Midbrain (tissue), 1 donor: ENCODE data around the gene WDR93.

Experiments used
- DNase-seq: peaks from one replicate; lab custom pipeline; 2025; lab: John Stamatoyannopoulos, UW

WDR93 gene

DNA sequence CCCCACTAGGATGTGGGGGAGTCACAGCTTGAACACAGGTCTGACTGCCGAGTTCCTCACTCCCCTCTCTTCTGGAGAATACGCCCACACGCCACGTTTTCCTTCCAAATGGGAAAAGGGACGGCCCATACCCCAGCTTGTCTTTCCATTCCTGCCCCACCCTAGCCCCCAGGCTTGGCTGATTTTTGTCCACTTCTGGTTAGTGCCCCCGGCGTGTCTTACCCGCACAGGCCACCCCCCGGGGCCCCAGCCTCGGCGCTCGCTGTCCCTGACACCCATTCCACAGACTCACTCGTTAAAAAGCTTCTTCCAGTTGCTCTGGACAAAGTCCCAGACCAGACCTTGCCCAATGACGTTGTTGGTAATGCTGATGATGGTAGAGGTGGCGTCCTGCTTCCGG lies 100.0 kb downstream of the WDR93 start:
- DNase-seq, result no peak

DNA sequence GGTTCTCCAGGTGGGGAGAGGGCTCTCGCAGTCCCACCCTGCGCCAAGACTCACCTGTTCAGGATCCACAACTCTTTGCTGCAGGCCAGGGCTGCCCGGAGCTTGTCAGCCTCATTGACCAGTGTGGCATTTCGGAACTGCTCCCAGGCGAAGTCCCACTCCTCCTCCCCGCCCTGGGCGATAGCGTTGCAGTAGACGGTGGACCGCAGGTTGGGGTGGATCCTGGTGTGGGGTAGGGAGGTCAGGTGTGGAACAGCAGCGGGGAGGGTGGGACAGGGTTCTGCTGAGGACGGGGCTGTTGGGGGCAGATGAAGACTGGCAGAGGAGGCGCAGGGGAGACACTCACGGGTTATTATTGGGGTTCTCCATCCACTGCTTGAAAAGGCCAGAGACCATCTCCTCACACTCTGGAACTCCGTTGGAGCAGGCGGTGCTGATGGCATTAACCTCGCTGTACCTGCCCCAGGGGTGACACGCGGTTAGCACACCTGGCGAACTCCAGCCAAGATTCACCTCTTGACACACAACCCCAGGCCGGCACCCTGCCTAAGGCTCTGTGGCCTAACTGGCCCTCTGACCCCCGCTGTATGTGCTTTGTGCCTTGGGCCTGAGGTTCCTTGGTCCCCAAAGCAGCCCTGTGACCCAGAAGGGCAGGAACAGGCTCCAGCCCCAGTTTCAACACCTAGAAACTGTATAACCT lies 101.6 kb downstream of the WDR93 start:
- DNase-seq, result no peak
